ENCODE measurements around the gene BATF.
A peak's percentile ranks its signal among the peaks of the same experiment; 100 is the strongest.
"Not testable (repeated sequence)": the region's sequence is repeated elsewhere in the genome, so short reads cannot be mapped to it uniquely, and the experiment has no call there.

BATF gene

GRCh38 chr14:75522224-75522982 is at the start of gene BATF:
Gene BATF (plus strand): TSS chr14:75522469. CDS start chr14:75522683, 214 bp downstream.
- peaks cover 68% of the 10 kb centered on the region for H3K4me1 Mint-ChIP-seq (ENCODE audit: low read depth)
- H3K36me3 Mint-ChIP-seq: peaks cover 13% of the 10 kb centered on the region

GRCh38 chr14:75474127-75474526 is 48.1 kb upstream of the BATF start:
- H3K4me3 Mint-ChIP-seq; H3K27ac Mint-ChIP-seq; H3K36me3 Mint-ChIP-seq; H3K4me1 Mint-ChIP-seq (ENCODE audit: low read depth); H3K9me3 Mint-ChIP-seq (ENCODE audit: low read depth); H3K27me3 Mint-ChIP-seq: not testable (repeated sequence)

More at GRCh38 chr14:75522224-75522982, at the start of gene BATF:
- Mint-ChIP-seq H3K27me3 (no peaks in the 10 kb centered on the region), H3K9me3 (ENCODE audit: low read depth) (no peaks in the 10 kb centered on the region), H3K27ac (peak within 1 kb of the TSS; percentile 99), H3K4me3 (peak within 1 kb of the TSS; percentile 98)

- Mint-ChIP-seq H3K4me1 (ENCODE audit: low read depth) (no peaks in the 10 kb centered on the region), H3K27ac (no peak overlapping the region), H3K36me3 (no peaks in the 10 kb centered on the region), H3K9me3 (ENCODE audit: low read depth) (no peaks in the 10 kb centered on the region), H3K4me3 (no peak overlapping the region), H3K27me3 (peaks cover 3% of the 10 kb centered on the region)
These were observed 45.8 kb upstream of the BATF start for GRCh38 chr14:75476274-75476995.

GRCh38 chr14:75477881-75478280 is 44.4 kb upstream of the BATF start:
- H3K36me3 Mint-ChIP-seq: no peaks in the 10 kb centered on the region
- no peak overlapping the region for H3K4me3 Mint-ChIP-seq
- H3K9me3 Mint-ChIP-seq (ENCODE audit: low read depth): no peaks in the 10 kb centered on the region
- H3K27ac Mint-ChIP-seq: no peak overlapping the region
- peaks cover 3% of the 10 kb centered on the region for H3K27me3 Mint-ChIP-seq
- H3K4me1 Mint-ChIP-seq (ENCODE audit: low read depth): no peaks in the 10 kb centered on the region

- H3K4me1 Mint-ChIP-seq (ENCODE audit: low read depth): no peaks in the 10 kb centered on the region
- no peaks in the 10 kb centered on the region for H3K9me3 Mint-ChIP-seq (ENCODE audit: low read depth)
- H3K27ac Mint-ChIP-seq: no peak overlapping the region
- peaks cover 3% of the 10 kb centered on the region for H3K27me3 Mint-ChIP-seq
- H3K4me3 Mint-ChIP-seq: no peak overlapping the region
- no peaks in the 10 kb centered on the region for H3K36me3 Mint-ChIP-seq
These were observed 42.3 kb upstream of the BATF start for GRCh38 chr14:75479770-75480600.

GRCh38 chr14:75482366-75482765 is 39.9 kb upstream of the BATF start:
- H3K4me3 Mint-ChIP-seq: no peak overlapping the region
- peaks cover 3% of the 10 kb centered on the region for H3K27me3 Mint-ChIP-seq
- no peak overlapping the region for H3K27ac Mint-ChIP-seq
- H3K9me3 Mint-ChIP-seq (ENCODE audit: low read depth): no peaks in the 10 kb centered on the region
- H3K36me3 Mint-ChIP-seq: no peaks in the 10 kb centered on the region
- peaks cover 12% of the 10 kb centered on the region for H3K4me1 Mint-ChIP-seq (ENCODE audit: low read depth)

GRCh38 chr14:75484711-75485429 is 37.4 kb upstream of the BATF start:
- Mint-ChIP-seq H3K4me1 (ENCODE audit: low read depth) (peaks cover 19% of the 10 kb centered on the region), H3K27ac (no peak overlapping the region), H3K36me3 (no peaks in the 10 kb centered on the region), H3K4me3 (no peak overlapping the region), H3K9me3 (ENCODE audit: low read depth) (no peaks in the 10 kb centered on the region), H3K27me3 (peaks cover 2% of the 10 kb centered on the region)

- Mint-ChIP-seq H3K4me3 (no peak overlapping the region), H3K9me3 (ENCODE audit: low read depth) (no peaks in the 10 kb centered on the region), H3K27me3 (no peaks in the 10 kb centered on the region), H3K27ac (no peak overlapping the region), H3K36me3 (no peaks in the 10 kb centered on the region), H3K4me1 (ENCODE audit: low read depth) (peaks cover 19% of the 10 kb centered on the region)
These were observed 36.0 kb upstream of the BATF start for GRCh38 chr14:75486318-75486717.

GRCh38 chr14:75487155-75487671 is 35.1 kb upstream of the BATF start:
- no peaks in the 10 kb centered on the region for H3K36me3 Mint-ChIP-seq

GRCh38 chr14:75489480-75489837 is 32.8 kb upstream of the BATF start:
- H3K9me3 Mint-ChIP-seq (ENCODE audit: low read depth): no peaks in the 10 kb centered on the region
- peaks cover 31% of the 10 kb centered on the region for H3K4me1 Mint-ChIP-seq (ENCODE audit: low read depth)
- no peak overlapping the region for H3K4me3 Mint-ChIP-seq
- H3K27me3 Mint-ChIP-seq: no peaks in the 10 kb centered on the region
- no peaks in the 10 kb centered on the region for H3K36me3 Mint-ChIP-seq
- no peak overlapping the region for H3K27ac Mint-ChIP-seq

More at GRCh38 chr14:75487155-75487671, 35.1 kb upstream of the BATF start:
- no peaks in the 10 kb centered on the region for H3K27me3 Mint-ChIP-seq
- H3K27ac Mint-ChIP-seq: peak overlapping the region; percentile 50
- no peaks in the 10 kb centered on the region for H3K9me3 Mint-ChIP-seq (ENCODE audit: low read depth)
- peaks cover 19% of the 10 kb centered on the region for H3K4me1 Mint-ChIP-seq (ENCODE audit: low read depth)
- no peak overlapping the region for H3K4me3 Mint-ChIP-seq

- Mint-ChIP-seq H3K27ac (no peak overlapping the region), H3K4me3 (no peak overlapping the region), H3K27me3 (no peaks in the 10 kb centered on the region), H3K4me1 (ENCODE audit: low read depth) (peaks cover 33% of the 10 kb centered on the region), H3K9me3 (ENCODE audit: low read depth) (no peaks in the 10 kb centered on the region), H3K36me3 (no peaks in the 10 kb centered on the region)
These were observed 30.8 kb upstream of the BATF start for GRCh38 chr14:75491376-75491978.

GRCh38 chr14:75492832-75493591 is 29.3 kb upstream of the BATF start:
- H3K4me1 Mint-ChIP-seq (ENCODE audit: low read depth): peaks cover 36% of the 10 kb centered on the region

GRCh38 chr14:75493592-75494087 is 28.6 kb upstream of the BATF start:
- Mint-ChIP-seq H3K9me3 (ENCODE audit: low read depth) (no peaks in the 10 kb centered on the region), H3K27me3 (no peaks in the 10 kb centered on the region), H3K36me3 (no peaks in the 10 kb centered on the region), H3K4me3 (no peak overlapping the region), H3K4me1 (ENCODE audit: low read depth) (peaks cover 34% of the 10 kb centered on the region), H3K27ac (no peak overlapping the region)

More at GRCh38 chr14:75492832-75493591, 29.3 kb upstream of the BATF start:
- Mint-ChIP-seq H3K9me3 (ENCODE audit: low read depth) (no peaks in the 10 kb centered on the region), H3K27ac (peak overlapping the region; percentile 55), H3K27me3 (no peaks in the 10 kb centered on the region), H3K36me3 (no peaks in the 10 kb centered on the region), H3K4me3 (peak overlapping the region; percentile 2)
